ENCODE measurements around the gene USP37.

- TF ChIP-seq GABPA (IDR thresholded peaks at IDR 0.05; ENCODE audit: low read depth) (no peak), POLR2AphosphoS5 (IDR thresholded peaks at IDR 0.05; ENCODE audit: low read depth) (no peak)
- TF ChIP-seq, protein P1, sequence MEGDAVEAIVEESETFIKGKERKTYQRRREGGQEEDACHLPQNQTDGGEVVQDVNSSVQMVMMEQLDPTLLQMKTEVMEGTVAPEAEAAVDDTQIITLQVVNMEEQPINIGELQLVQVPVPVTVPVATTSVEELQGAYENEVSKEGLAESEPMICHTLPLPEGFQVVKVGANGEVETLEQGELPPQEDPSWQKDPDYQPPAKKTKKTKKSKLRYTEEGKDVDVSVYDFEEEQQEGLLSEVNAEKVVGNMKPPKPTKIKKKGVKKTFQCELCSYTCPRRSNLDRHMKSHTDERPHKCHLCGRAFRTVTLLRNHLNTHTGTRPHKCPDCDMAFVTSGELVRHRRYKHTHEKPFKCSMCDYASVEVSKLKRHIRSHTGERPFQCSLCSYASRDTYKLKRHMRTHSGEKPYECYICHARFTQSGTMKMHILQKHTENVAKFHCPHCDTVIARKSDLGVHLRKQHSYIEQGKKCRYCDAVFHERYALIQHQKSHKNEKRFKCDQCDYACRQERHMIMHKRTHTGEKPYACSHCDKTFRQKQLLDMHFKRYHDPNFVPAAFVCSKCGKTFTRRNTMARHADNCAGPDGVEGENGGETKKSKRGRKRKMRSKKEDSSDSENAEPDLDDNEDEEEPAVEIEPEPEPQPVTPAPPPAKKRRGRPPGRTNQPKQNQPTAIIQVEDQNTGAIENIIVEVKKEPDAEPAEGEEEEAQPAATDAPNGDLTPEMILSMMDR (IDR thresholded peaks at IDR 0.05; ENCODE audit: insufficient read depth, low read length): no peak
Observed at GRCh38 chr2:218407717-218408116, 160.4 kb downstream of the USP37 start.

Data from HL-60 (cell line).